ENCODE measurements around the gene FOXJ1. TPM values are rescaled to one million over a fixed set of nuclear protein-coding genes. Genes with fewer than 3 reads are reported as not detected.

FOXJ1 gene
- total and polyA plus RNA-seq, 2 of the 8 experiments (the other 6 are each of a cell fraction or from before 2014, with no cell fraction given): 4.7 to 5.4 TPM

DNA sequence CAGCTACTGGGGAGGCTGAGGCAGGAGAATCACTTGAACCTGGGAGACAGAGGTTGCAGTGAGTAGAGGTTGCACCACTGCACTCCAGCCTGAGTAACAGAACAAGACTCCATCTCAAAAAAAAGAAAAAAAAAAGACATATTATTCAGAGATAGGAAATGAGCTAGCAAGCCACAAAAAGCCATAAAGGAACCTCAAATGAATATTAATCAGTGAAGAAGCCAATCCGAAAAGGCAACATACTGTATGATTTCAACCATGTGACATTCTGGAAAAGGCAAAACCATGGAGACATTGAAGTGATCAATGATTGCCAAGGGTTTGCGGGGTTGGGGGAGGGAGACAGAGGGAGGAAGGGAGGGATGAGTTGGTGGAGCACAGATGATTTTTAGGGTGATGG is 29.1 kb downstream of the FOXJ1 start (continued):
- TF ChIP-seq JUND (IDR thresholded peaks at IDR 0.05; ENCODE audit: low read length): no peak
- no peak for TF ChIP-seq TBP (IDR thresholded peaks at IDR 0.05; ENCODE audit: low read depth, low read length)
- TF ChIP-seq TEAD4 (IDR thresholded peaks at IDR 0.05; ENCODE audit: low read depth, low read length): no peak
- no peak for TF ChIP-seq SAP30 (IDR thresholded peaks at IDR 0.05; ENCODE audit: insufficient read depth, insufficient replicate concordance, low read length)
- no peak for TF ChIP-seq KDM5A (IDR thresholded peaks at IDR 0.05; ENCODE audit: low read length)
- TF ChIP-seq CEBPB (IDR thresholded peaks at IDR 0.05; ENCODE audit: low read depth, low read length): no peak
- TF ChIP-seq ATF2 (IDR thresholded peaks at IDR 0.05; ENCODE audit: low read length): no peak
- no peak for TF ChIP-seq PHF8 (conservative IDR thresholded peaks at IDR 0.05; ENCODE audit: low read depth, low read length)

Data from H1 (cell line).